ENCODE results near the gene AIFM1.

AIFM1 gene

GRCh38 chrX:130147631-130148030 is 18.0 kb downstream of the AIFM1 start:
- no peak for ATAC-seq
- H3K4me3 Mint-ChIP-seq = no peak overlapping the region
- H3K27ac Mint-ChIP-seq = no peak overlapping the region
- no peaks in the 10 kb centered on the region for H3K4me1 Mint-ChIP-seq
- peaks cover 46% of the 10 kb centered on the region for H3K36me3 Mint-ChIP-seq
- H3K9me3 Mint-ChIP-seq = no peaks in the 10 kb centered on the region
- H3K27me3 Mint-ChIP-seq = no peaks in the 10 kb centered on the region

DNA sequence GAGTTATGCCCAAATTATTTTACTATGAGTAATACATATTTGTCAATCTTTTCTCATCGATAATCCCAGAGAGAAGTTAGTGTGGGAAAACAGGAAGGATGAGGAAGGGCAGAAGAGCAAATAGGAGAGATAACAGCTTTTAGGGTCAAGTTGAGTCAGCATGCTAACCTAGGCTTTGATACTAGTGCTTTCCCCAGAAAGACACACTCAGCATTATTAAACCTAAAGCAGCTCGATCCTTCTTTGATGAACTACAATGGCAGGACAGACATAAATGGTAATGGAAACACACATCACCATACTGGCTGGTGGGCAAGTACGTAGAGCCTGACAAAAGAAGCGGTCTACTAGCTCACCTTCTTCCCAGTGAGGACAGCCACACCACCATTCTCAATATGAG is 20.5 kb downstream of the AIFM1 start:
- no peak for ATAC-seq
- peaks cover 58% of the 10 kb centered on the region for H3K36me3 Mint-ChIP-seq
- H3K27me3 Mint-ChIP-seq = no peaks in the 10 kb centered on the region
- no peaks in the 10 kb centered on the region for H3K9me3 Mint-ChIP-seq
- no peak overlapping the region for H3K4me3 Mint-ChIP-seq
- no peak overlapping the region for H3K27ac Mint-ChIP-seq
- no peaks in the 10 kb centered on the region for H3K4me1 Mint-ChIP-seq

- Mint-ChIP-seq H3K27me3 (no peaks in the 10 kb centered on the region), H3K9me3 (no peaks in the 10 kb centered on the region), H3K27ac (no peak overlapping the region), H3K4me3 (no peak overlapping the region), H3K4me1 (no peaks in the 10 kb centered on the region), H3K36me3 (peaks cover 58% of the 10 kb centered on the region)
- no peak for ATAC-seq
Observed at GRCh38 chrX:130144509-130144908, 21.1 kb downstream of the AIFM1 start.

DNA sequence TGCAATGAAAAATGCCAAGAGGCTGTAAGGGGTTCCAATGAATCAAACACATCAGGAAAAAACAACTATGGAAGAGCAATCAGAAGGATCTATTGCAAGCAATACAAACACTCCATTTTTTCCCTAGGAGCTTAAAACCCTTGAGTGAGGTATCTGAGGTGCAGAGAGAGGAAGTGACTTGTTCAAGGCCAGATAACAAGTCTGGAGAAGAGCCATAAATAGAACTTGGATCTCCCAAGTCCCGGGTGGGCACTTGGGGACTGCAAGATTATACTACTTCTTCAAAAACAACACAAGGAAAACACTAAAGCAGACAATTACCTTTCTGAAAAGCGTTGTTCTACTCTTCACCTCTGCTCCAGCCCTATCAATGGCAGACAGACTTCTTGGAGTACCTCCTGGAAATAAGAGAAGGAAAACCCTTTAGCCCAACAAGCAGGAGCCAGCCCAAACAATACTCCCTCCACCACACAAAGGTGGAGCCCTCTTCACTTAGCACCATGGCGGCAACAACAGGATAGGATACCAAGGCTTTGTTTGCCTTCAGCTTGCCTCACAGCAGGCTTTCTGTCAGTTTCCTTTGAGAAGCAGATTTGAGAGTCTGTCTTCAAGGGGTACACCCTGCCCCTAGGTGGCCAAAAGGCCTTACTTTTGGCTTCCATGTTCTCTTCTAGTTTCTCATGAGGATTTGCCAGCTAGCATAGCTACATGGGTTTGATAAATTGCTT is 26.0 kb downstream of the AIFM1 start:
- Mint-ChIP-seq H3K4me1 (no peaks in the 10 kb centered on the region), H3K27ac (no peak overlapping the region), H3K36me3 (peaks cover 35% of the 10 kb centered on the region), H3K4me3 (no peak overlapping the region), H3K27me3 (no peaks in the 10 kb centered on the region), H3K9me3 (no peaks in the 10 kb centered on the region)
- ATAC-seq = no peak

GRCh38 chrX:130136961-130137360 is 28.7 kb downstream of the AIFM1 start:
- no peaks in the 10 kb centered on the region for H3K9me3 Mint-ChIP-seq
- H3K27ac Mint-ChIP-seq = no peak overlapping the region
- no peaks in the 10 kb centered on the region for H3K4me1 Mint-ChIP-seq
- no peak for ATAC-seq
- H3K27me3 Mint-ChIP-seq = no peaks in the 10 kb centered on the region
- H3K4me3 Mint-ChIP-seq = no peak overlapping the region
- H3K36me3 Mint-ChIP-seq = peaks cover 12% of the 10 kb centered on the region

DNA sequence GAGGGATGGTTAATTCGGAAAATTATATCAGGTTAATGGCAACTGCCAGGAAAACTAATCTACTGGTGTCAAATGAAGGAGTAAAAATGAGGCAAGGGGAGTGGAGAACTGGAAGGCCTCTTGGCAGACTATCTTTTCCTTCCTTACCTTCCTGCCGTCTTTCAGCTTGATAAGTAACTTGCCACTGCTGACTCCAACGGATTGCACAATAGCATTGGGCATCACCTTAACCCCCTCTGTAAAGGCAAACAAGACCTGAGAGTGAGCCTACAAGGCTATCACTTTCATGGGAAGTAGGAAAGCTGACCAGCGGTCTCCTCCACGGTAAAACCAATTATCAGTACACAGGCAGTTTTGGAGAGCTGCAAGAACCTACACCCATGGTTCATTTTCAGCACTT is 29.1 kb downstream of the AIFM1 start:
- no peak for ATAC-seq
- Mint-ChIP-seq H3K9me3 (no peaks in the 10 kb centered on the region), H3K4me1 (no peaks in the 10 kb centered on the region), H3K4me3 (no peak overlapping the region), H3K36me3 (peaks cover 8% of the 10 kb centered on the region), H3K27me3 (no peaks in the 10 kb centered on the region), H3K27ac (no peak overlapping the region)

- Mint-ChIP-seq H3K4me3 (no peak overlapping the region), H3K4me1 (no peaks in the 10 kb centered on the region), H3K9me3 (no peaks in the 10 kb centered on the region), H3K27ac (no peak overlapping the region), H3K27me3 (no peaks in the 10 kb centered on the region), H3K36me3 (peaks cover 15% of the 10 kb centered on the region)
- no peak for ATAC-seq
Observed at GRCh38 chrX:130130990-130131389, 34.7 kb downstream of the AIFM1 start.

- Mint-ChIP-seq H3K27me3 (no peaks in the 10 kb centered on the region), H3K36me3 (peaks cover 15% of the 10 kb centered on the region), H3K9me3 (no peaks in the 10 kb centered on the region), H3K4me3 (no peak overlapping the region), H3K4me1 (peaks cover 2% of the 10 kb centered on the region), H3K27ac (no peak overlapping the region)
- ATAC-seq = no peak
Observed at GRCh38 chrX:130125091-130125874, 40.4 kb downstream of the AIFM1 start.

GRCh38 chrX:130124577-130124976 is 41.1 kb downstream of the AIFM1 start:
- H3K36me3 Mint-ChIP-seq = peaks cover 15% of the 10 kb centered on the region
- H3K27ac Mint-ChIP-seq = no peak overlapping the region
- H3K9me3 Mint-ChIP-seq = no peaks in the 10 kb centered on the region
- H3K4me1 Mint-ChIP-seq = peaks cover 9% of the 10 kb centered on the region
- H3K27me3 Mint-ChIP-seq = no peaks in the 10 kb centered on the region
- H3K4me3 Mint-ChIP-seq = no peak overlapping the region
- no peak for ATAC-seq

DNA sequence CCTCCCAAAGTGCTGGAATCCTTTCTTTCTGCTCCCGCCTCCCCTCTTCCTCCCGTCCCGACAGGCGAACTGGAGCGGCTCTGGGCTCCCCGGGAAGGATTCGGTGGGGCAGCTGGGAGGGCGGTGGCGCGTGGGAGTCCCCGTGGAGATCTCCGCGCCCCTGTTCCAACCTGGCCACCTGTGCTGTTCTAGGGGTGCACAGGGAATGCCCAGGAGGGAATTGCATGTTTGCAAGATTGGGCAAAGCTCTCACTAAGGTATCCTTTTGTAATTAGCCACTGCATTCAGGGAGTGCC is 44.2 kb downstream of the AIFM1 start:
- Mint-ChIP-seq H3K36me3 (peaks cover under 1% of the 10 kb centered on the region), H3K4me3 (peak overlapping the region; percentile 78)

GRCh38 chrX:130120746-130121504 is 44.7 kb downstream of the AIFM1 start:
- H3K36me3 Mint-ChIP-seq = no peaks in the 10 kb centered on the region
- H3K4me1 Mint-ChIP-seq = peaks cover 34% of the 10 kb centered on the region
- H3K4me3 Mint-ChIP-seq = peak overlapping the region; percentile 78
- H3K27me3 Mint-ChIP-seq = no peaks in the 10 kb centered on the region
- ATAC-seq = peak; percentile 86
- H3K27ac Mint-ChIP-seq = peak overlapping the region; percentile 87
- H3K9me3 Mint-ChIP-seq = no peaks in the 10 kb centered on the region

More for the DNA sequence above, 44.2 kb downstream of the AIFM1 start:
- H3K27me3 Mint-ChIP-seq = no peaks in the 10 kb centered on the region
- H3K27ac Mint-ChIP-seq = peak overlapping the region; percentile 87
- no peaks in the 10 kb centered on the region for H3K9me3 Mint-ChIP-seq
- ATAC-seq = no peak
- peaks cover 34% of the 10 kb centered on the region for H3K4me1 Mint-ChIP-seq

- ATAC-seq = peak; percentile 69
- H3K36me3 Mint-ChIP-seq = no peaks in the 10 kb centered on the region
- H3K9me3 Mint-ChIP-seq = no peaks in the 10 kb centered on the region
- peak overlapping the region; percentile 78 for H3K4me3 Mint-ChIP-seq
- H3K27ac Mint-ChIP-seq = peak overlapping the region; percentile 87
- H3K4me1 Mint-ChIP-seq = peaks cover 37% of the 10 kb centered on the region
- H3K27me3 Mint-ChIP-seq = no peaks in the 10 kb centered on the region
Observed at GRCh38 chrX:130120321-130120731, 45.3 kb downstream of the AIFM1 start.

DNA sequence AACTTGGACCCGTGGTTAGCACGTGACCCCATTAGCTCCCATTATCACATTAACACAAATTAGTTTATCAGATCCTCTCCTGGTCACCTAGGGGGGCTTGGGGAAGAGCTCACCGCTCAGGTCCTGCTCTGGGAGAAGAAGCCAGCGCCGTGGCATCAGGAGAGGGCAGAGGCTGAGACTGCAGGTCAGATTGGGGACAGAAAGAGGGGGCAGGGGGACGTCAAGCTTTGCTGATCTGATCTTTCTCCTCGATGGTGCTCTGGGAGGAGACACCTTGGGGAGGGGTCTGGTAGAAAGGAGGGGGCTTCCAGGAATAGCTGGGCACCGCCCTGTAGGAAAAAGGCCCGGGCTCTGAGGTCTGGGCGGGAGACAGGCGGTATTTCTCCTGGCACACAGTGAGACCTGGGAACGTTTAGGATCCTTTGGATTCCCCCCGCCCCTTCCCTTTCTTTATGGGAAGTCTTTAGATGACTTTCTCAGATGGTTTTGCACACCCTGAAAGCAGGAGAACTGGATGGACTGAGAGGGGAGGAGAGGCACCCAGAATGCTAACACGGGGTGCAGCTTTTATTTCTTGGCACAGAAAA is 46.2 kb downstream of the AIFM1 start:
- no peaks in the 10 kb centered on the region for H3K27me3 Mint-ChIP-seq
- no peak for ATAC-seq
- H3K4me3 Mint-ChIP-seq = peak overlapping the region; percentile 41
- no peaks in the 10 kb centered on the region for H3K36me3 Mint-ChIP-seq
- peak overlapping the region; percentile 87 for H3K27ac Mint-ChIP-seq
- H3K9me3 Mint-ChIP-seq = no peaks in the 10 kb centered on the region
- H3K4me1 Mint-ChIP-seq = peaks cover 47% of the 10 kb centered on the region

GRCh38 chrX:130118441-130119311 is 47.0 kb downstream of the AIFM1 start:
- no peak for ATAC-seq
- no peaks in the 10 kb centered on the region for H3K27me3 Mint-ChIP-seq
- H3K4me3 Mint-ChIP-seq = peak overlapping the region; percentile 41
- H3K4me1 Mint-ChIP-seq = peaks cover 53% of the 10 kb centered on the region
- no peaks in the 10 kb centered on the region for H3K9me3 Mint-ChIP-seq
- no peaks in the 10 kb centered on the region for H3K36me3 Mint-ChIP-seq
- H3K27ac Mint-ChIP-seq = peak overlapping the region; percentile 87
